SK-N-SH treated with all-trans-retinoic acid at 6 μM for 48 hours (cell line): ENCODE measurements around the gene KCNA3.

ENCODE experiments used
- PATZ1 ChIP-seq: fragments of 250-450 bp; sonication (Bioruptor Pico); IDR thresholded peaks from 2 replicates; pipeline ENCODE4 v1.8.0; 2020; ENCODE audit warnings: mild to moderate bottlenecking, moderate library complexity, borderline replicate concordance
- POU6F1 ChIP-seq: fragments of 250-450 bp; sonication (Bioruptor Pico); IDR thresholded peaks from 2 replicates; pipeline ENCODE4 v1.8.0; 2021; ENCODE audit warnings: low read depth, mild to moderate bottlenecking, moderate library complexity, borderline replicate concordance
- RARB ChIP-seq: fragments of 250-450 bp; sonication (Bioruptor Pico); IDR thresholded peaks from 2 replicates; pipeline ENCODE4 v1.8.0; 2021; ENCODE audit warnings: mild to moderate bottlenecking, moderate library complexity
- ZNF70 ChIP-seq: fragments of 450-650 bp; formaldehyde crosslinking; IDR thresholded peaks from 2 replicates; pipeline ENCODE4 v1.5.0; 2020; ENCODE audit warnings: mild to moderate bottlenecking, moderate library complexity

- TF ChIP-seq PATZ1 (CRISPR knock-in tag), result no peak
- TF ChIP-seq POU6F1 (CRISPR knock-in tag), result no peak
- no peak for TF ChIP-seq ZNF70 (CRISPR knock-in tag)
- no peak for TF ChIP-seq RARB (CRISPR knock-in tag)
These were observed 22.1 kb upstream of the KCNA3 start for GRCh38 chr1:110696818-110697217.
